SKM-1 treated with dmso at 0.1 percent for 144 hours (cell line): Measurements from ENCODE around the gene CMTM3.
"Not testable (repeated sequence)": the region's sequence is repeated elsewhere in the genome, so short reads cannot be mapped to it uniquely, and the experiment has no call there.

Experiments used
- DNase-seq: peaks from one replicate; lab custom pipeline; 2025; ENCODE audit not compliant: unreplicated experiment; lab: John Stamatoyannopoulos, UW

The CMTM3 gene

GRCh38 chr16:66631558-66631957 is 27.1 kb downstream of the CMTM3 start:
- not testable (repeated sequence) for DNase-seq

- DNase-seq, result no peak
Observed at GRCh38 chr16:66634527-66635196, 30.2 kb downstream of the CMTM3 start.

DNA sequence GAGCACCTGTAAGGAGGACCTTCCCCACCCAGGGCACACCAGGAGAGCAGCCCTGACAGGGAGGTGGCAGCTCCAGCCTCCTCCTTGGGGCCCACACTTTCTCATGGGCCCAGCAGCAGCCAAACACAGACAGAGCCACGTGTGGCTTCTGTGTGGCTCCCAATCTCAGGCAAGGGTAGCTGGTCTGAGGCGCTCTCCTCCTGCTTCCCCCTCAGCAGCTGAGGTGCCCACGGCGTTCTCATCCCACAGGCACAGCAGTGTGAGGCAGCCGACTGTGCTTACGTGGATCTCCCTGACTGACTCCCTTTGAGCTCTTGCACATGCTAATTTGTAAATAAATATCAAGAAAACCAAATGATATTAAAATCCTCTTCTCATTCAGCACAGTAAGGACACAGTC is 30.9 kb downstream of the CMTM3 start:
- no peak for DNase-seq

DNA sequence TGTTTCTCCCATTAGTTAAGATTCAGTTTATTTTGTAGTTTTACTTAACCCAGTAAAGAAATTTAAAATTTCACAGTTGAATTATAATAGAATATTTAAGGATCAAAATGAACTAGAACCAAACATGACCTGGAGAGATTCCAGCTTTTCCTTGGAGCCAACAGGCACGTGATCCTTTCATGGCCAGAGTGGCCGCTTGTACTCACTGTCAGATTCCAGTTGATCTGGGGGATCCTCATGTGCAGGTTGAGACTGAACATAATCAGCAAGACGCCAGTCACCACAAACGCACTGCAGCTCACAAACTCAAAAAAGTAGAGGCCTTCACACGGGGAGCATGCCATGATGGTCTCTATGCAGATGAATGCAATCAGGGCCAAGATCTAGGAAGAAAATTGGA is 31.7 kb downstream of the CMTM3 start:
- no peak for DNase-seq

- no peak for DNase-seq
Observed at GRCh38 chr16:66637806-66638205, 33.3 kb downstream of the CMTM3 start.

- no peak for DNase-seq
Observed at GRCh38 chr16:66639091-66639885, 34.8 kb downstream of the CMTM3 start.

- no peak for DNase-seq
Observed at GRCh38 chr16:66640724-66641314, 36.3 kb downstream of the CMTM3 start.

DNA sequence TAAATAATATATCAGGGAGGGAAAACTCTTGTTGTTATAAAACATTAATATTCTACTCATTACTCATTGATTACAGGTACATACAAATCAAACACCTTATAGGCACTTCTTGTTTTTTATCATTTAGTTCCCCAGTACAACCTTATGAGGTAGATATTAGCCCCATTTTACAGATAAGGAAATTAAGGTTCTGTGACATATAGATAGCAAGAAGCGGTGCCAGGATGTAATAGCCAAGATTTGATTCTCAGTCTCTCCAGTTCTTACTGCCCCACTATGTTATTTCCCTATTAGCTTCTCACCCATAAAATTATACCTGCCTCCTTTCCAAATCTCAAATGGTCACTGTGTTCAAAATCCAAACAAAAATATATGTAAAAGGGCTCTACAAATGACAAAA is 36.9 kb downstream of the CMTM3 start:
- no peak for DNase-seq

- DNase-seq, result no peak
Observed at GRCh38 chr16:66647866-66648265, 43.4 kb downstream of the CMTM3 start.

DNA sequence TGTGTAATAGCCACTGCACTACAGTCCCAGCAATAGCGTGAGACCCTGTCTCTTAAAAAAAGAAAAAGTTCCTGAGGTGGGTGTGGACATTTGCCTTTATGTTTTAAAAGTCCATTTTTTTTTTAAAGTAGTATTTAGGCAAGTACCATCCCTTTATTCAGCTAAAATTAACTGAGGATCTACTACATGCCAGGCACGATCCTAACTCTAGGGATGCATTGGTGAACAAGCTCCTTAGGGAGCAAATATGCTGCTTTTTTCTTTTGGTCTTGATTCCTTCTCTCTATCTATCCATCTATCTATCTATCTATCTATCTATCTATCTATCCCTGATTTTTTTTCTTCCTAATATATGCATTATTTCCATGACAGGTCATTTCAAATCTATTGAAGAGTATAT is 44.7 kb downstream of the CMTM3 start:
- no peak for DNase-seq

DNA sequence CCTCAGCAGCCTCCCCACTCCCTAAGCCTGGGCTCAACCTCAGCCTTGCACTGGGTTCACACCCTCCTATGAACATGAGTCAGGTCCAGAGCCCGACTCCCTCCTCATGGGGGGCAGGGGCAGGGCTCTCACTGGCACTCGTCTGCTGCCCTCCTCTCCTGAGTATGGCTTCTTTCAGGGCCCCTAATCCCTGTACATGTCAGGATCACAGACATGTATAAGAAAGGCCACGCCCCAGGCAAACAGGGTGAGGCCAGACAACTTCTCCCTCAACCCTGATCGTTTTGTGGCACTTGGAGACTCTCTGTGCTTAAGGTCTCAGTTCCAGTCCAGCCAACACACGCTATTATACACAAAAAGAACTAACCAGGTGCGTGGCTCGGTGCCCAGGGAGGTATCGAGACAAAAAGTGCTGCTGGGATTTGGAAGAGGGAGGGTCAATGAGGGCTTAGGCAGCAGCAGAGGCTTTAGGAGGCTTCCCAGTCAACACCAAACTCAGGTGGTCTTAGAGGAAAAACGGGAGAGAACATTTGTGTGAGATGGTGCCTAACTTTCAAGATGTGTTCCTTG is 45.2 kb downstream of the CMTM3 start:
- DNase-seq, result no peak

DNA sequence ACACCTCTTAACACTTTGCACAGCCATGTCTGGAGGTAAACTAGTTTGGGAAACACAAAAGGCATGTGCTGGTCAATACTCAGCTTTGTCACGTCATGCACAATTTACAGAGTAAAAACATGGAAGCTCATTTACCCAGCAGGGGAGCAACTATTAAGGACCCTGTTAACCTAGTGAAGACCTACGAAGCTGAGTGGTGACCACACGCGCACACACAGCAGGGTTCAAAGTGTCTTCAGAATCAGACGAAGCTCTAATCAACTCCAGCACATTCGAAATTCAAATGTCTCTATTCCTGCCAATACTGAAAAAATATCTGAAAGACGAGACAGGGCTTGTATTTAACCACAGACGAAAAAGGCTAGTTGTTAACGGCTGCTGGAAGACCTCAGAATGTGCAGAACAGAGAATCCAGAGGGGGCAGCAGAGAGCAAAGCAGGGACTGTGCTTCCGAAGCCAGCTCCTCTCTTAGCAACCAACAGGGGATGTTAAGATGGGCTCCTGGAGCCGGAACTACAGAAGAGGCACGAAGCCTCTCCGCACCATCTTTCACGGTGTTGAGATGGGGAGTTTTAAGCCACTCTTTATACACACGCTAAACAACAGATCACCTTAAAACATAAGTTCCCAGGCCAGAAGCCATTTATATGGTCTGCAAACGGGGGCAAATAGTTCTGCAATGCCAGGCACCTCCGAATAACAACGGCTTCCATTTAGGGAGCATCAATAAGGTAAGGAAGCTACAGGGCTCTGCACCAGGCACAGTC is 46.4 kb downstream of the CMTM3 start:
- peak; percentile 90 for DNase-seq

GRCh38 chr16:66651474-66651765 is 46.9 kb downstream of the CMTM3 start:
- no peak for DNase-seq

GRCh38 chr16:66651965-66652364 is 47.5 kb downstream of the CMTM3 start:
- peak; percentile 78 for DNase-seq

- DNase-seq, result no peak
Observed at GRCh38 chr16:66652661-66653360, 48.3 kb downstream of the CMTM3 start.

GRCh38 chr16:66653581-66654350 is 49.3 kb downstream of the CMTM3 start:
- no peak for DNase-seq

DNA sequence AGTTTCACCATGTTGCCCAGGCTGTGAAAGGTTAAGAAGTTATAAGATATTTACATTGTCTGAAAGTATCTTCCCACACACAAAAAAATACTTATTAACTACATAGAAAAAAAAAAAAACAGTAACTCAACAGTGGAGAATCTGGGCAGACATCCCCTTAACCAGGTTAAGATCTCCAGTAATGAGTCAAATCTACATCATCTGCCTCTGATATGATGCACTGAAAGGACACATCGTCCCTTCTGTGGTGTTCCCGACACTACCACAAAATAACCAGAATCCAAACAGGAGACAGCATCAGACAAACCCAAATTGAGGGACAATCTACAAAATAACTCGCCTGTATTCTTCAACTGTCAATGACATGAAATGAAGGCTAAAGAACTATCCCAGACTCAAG is 52.0 kb downstream of the CMTM3 start:
- DNase-seq, result no peak

DNA sequence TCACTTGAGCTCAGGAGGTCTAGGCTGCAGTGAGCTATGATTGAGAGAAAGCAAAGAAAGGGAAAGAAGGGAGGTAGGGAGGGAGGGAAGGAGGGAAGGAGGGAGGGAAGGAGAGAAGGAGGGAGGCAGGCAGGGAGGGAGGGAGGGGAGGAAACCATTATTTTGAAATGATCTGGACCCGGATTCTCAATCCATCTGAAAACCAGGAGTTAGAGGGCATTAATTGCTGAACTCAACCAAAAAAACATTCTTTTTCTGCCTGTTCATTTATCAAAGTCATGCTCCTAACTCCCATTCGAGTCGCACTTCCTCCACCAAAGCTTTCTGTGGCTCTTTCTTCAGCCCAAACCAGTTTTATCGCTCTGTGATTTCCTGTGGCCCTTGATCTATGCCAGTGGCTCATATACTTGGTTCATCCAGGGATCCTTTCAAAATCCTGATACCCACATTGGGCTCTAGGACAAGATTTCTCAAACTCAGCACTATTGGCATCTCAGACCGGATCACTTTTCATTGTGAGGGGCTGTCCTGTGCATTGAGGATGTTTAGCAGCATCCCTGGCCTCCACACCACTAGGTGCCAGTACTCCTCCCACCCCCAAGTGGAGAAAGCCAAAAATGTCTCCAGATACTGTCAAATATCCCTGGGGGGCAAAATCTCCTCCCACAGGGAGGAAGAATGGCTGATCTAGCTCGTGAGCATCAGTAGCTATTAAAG is 53.8 kb downstream of the CMTM3 start:
- DNase-seq, result no peak

- DNase-seq, result no peak
Observed at GRCh38 chr16:66658860-66659190, 54.3 kb downstream of the CMTM3 start.
